ENCODE data around the gene MAP3K8. TPM values are rescaled to one million over a fixed set of nuclear protein-coding genes. Genes with fewer than 3 reads are reported as not detected.

MAP3K8 gene
- total and polyA plus RNA-seq, 9 of the 15 experiments (the other 6 are each of a cell fraction or from before 2014, with no cell fraction given) = 6.9 to 23.6 (median 13.6) TPM

DNA sequence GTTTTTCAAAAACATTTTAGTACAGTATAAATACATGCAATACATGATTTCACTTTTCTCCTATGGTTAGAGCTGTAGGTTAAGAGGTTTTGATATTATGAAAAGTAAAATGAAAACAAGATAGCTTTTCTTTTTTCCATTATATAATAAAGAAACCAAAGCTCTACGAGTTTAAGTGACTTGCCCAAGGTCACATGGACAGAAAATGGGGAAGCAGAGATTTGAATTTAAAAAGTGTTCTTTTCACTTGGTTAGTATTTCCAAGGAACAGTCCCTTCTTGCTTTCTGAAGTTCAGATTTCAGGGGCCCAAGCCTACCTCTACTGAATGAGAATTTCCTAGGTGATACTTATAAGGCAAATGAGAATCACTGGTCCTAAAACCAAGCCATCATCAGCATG lies 13.2 kb upstream of the MAP3K8 start:
- ATAC-seq (no peak), DNase-seq (ENCODE audit: extremely low read depth in 1 of 4, low spot score in 3 of 4) (no peak), FAIRE-seq (no peak)
- Histone ChIP-seq H2AFZ (ENCODE audit: low read depth, low read length) (no peak overlapping the region), H3K27me3 (ENCODE audit: control insufficient read depth in 2 of 2, insufficient read depth in 2 of 2, low read length in 2 of 2) (no peaks in the 10 kb centered on the region), H3K27ac (ENCODE audit: extremely low read depth, low read depth, low read length) (no peak overlapping the region), H3K9ac (ENCODE audit: insufficient read depth in 1 of 2, low read depth in 2 of 2, low read length in 2 of 2) (no peak overlapping the region), H3K79me2 (ENCODE audit: control insufficient read depth, insufficient read depth, low read length) (no peaks in the 10 kb centered on the region), H3K4me3 (no peak overlapping the region), H3K9me1 (ENCODE audit: control insufficient read depth, insufficient read depth, low read length) (no peaks in the 10 kb centered on the region), H3K9me3 (replicated peaks; ENCODE audit: control insufficient read depth, insufficient read depth, low read depth, low read length) (no peaks in the 10 kb centered on the region), H3K4me2 (ENCODE audit: insufficient read depth, low read length) (no peak overlapping the region), H3K4me1 (replicated peaks in 1 of 2; ENCODE audit: control insufficient read depth in 2 of 2, insufficient read depth in 2 of 2, low read length in 2 of 2) (peaks cover 8 to 38% of the 10 kb centered on the region in 2 experiments), H3K36me3 (ENCODE audit: control insufficient read depth, insufficient read depth, low read length) (no peaks in the 10 kb centered on the region), H4K20me1 (replicated peaks; ENCODE audit: control insufficient read depth, insufficient read depth, low read length) (no peaks in the 10 kb centered on the region)
- ChIA-PET POLR2A (interaction anchor here (0.6 to 4.4 kb wide), 3 partner anchors 10 to 28 kb away, joined by 3 to 19 read pairs (median 12); no protein-coding TSS in a partner anchor), CTCF (ENCODE audit: low intra/inter-chr PET ratio) (no interaction called here)
- intact Hi-C loops (cut with micrococcal nuclease) = no loop called here
- BruUV-seq (replicated peaks) = no TSS peak
- 25% methylated on average over 1 of the region's 1 CpG for WGBS (ENCODE audit: insufficient coverage, low coverage, missing lambda C conversion rate)
- in situ Hi-C loops (cut with MboI) = no loop called here
- TF ChIP-seq CBX5 (IDR thresholded peaks at IDR 0.05; ENCODE audit: borderline replicate concordance, low read depth) = no peak
- no peak for TF ChIP-seq RBM14 (IDR thresholded peaks at IDR 0.05; ENCODE audit: borderline replicate concordance, insufficient read depth, low read depth, low read length)
- TF ChIP-seq, protein P1, sequence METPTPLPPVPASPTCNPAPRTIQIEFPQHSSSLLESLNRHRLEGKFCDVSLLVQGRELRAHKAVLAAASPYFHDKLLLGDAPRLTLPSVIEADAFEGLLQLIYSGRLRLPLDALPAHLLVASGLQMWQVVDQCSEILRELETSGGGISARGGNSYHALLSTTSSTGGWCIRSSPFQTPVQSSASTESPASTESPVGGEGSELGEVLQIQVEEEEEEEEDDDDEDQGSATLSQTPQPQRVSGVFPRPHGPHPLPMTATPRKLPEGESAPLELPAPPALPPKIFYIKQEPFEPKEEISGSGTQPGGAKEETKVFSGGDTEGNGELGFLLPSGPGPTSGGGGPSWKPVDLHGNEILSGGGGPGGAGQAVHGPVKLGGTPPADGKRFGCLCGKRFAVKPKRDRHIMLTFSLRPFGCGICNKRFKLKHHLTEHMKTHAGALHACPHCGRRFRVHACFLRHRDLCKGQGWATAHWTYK (CRISPR knock-in tag; IDR thresholded peaks at IDR 0.05) = no peak
- TF ChIP-seq, protein P2, sequence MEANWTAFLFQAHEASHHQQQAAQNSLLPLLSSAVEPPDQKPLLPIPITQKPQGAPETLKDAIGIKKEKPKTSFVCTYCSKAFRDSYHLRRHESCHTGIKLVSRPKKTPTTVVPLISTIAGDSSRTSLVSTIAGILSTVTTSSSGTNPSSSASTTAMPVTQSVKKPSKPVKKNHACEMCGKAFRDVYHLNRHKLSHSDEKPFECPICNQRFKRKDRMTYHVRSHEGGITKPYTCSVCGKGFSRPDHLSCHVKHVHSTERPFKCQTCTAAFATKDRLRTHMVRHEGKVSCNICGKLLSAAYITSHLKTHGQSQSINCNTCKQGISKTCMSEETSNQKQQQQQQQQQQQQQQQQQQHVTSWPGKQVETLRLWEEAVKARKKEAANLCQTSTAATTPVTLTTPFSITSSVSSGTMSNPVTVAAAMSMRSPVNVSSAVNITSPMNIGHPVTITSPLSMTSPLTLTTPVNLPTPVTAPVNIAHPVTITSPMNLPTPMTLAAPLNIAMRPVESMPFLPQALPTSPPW (CRISPR knock-in tag; IDR thresholded peaks at IDR 0.05) = no peak
- TF ChIP-seq, protein P3, sequence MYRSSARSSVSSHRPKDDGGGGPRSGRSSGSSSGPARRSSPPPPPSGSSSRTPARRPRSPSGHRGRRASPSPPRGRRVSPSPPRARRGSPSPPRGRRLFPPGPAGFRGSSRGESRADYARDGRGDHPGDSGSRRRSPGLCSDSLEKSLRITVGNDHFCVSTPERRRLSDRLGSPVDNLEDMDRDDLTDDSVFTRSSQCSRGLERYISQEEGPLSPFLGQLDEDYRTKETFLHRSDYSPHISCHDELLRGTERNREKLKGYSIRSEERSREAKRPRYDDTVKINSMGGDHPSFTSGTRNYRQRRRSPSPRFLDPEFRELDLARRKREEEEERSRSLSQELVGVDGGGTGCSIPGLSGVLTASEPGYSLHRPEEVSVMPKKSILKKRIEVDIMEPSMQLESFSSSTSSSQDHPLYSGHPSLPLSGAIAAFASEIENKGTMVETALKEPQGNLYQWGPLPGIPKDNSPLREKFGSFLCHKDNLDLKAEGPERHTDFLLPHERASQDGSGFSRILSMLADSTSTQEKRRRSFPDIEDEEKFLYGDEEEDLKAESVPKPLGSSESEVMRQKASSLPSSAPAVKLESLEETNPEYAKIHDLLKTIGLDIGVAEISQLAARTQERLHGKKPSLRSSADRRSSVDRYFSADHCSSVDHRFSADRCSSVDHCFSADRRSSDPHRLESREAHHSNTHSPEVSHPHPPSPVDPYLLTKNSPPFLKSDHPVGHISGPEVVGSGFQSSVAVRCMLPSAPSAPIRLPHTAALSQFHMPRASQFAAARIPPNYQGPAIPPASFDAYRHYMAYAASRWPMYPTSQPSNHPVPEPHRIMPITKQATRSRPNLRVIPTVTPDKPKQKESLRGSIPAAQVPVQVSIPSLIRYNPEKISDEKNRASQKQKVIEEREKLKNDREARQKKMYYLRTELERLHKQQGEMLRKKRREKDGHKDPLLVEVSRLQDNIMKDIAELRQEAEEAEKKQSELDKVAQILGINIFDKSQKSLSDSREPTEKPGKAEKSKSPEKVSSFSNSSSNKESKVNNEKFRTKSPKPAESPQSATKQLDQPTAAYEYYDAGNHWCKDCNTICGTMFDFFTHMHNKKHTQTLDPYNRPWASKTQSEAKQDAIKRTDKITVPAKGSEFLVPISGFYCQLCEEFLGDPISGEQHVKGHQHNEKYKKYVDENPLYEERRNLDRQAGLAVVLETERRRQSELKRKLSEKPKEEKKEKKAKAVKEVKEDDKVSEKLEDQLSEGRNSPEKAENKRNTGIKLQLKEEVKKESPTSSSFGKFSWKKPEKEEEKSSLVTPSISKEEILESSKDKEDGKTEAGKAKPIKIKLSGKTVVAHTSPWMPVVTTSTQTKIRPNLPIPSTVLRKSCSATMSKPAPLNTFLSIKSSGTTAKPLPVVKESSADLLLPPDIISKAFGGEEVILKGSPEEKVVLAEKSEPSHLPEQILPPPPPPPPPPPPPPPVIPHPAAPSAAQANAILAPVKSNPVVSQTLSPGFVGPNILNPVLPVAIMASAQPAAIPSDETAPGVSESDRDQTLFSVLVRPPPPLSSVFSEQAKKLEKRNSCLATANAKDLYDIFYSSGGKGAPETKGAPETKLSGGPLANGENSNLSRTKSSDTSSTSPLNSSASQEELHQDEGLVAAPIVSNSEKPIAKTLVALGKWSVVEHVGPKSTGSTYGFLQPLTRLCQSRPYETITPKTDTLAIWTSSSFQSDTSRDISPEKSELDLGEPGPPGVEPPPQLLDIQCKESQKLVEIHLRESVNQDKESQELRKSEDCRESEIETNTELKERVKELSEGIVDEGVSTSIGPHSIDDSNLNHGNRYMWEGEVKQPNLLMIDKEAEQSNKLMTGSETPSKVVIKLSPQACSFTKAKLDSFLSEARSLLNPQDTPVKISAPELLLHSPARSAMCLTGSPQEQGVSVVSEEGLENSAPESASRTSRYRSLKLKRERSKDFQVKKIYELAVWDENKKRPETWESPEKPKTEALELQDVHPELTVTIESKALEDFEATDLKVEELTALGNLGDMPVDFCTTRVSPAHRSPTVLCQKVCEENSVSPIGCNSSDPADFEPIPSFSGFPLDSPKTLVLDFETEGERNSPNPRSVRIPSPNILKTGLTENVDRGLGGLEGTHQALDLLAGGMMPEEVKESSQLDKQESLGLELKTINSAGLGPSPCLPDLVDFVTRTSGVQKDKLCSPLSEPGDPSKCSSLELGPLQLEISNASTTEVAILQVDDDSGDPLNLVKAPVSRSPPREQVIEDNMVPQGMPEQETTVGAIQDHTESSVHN (IDR thresholded peaks at IDR 0.05; ENCODE audit: borderline replicate concordance in 1 of 2, low read depth in 1 of 2) = no peak
- TF ChIP-seq ZNF589 (CRISPR knock-in tag; IDR thresholded peaks at IDR 0.05; ENCODE audit: low read depth) = no peak
